Neural crest cell (in vitro differentiated cells): ENCODE results near the gene KSR2. TPM values are rescaled to one million over a fixed set of nuclear protein-coding genes. Genes with fewer than 3 reads are reported as not detected.
A peak's percentile ranks its signal among the peaks of the same experiment; 100 is the strongest.

ENCODE experiments used
- DNase-seq: peaks from one replicate; pipeline ENCODE4 v3.0.0; 2021; ENCODE audit warnings: low read depth, mixed read lengths, low spot score
- H3K27ac Mint-ChIP-seq: one replicate; pipeline ENCODE4 v1.8.0; 2021; ENCODE audit warnings: mild to moderate bottlenecking, mixed read lengths; ENCODE audit not compliant: unreplicated experiment
- H3K27me3 Mint-ChIP-seq: 2 replicates; pipeline ENCODE4 v1.8.0; 2021; ENCODE audit warnings: low read depth, mild to moderate bottlenecking, mixed read lengths
- H3K36me3 Mint-ChIP-seq: 2 replicates; pipeline ENCODE4 v1.8.0; 2021; ENCODE audit warnings: low read depth, mild to moderate bottlenecking, mixed read lengths
- H3K4me1 Mint-ChIP-seq: 2 replicates; pipeline ENCODE4 v1.8.0; 2021; ENCODE audit warnings: mixed read lengths
- H3K4me3 Mint-ChIP-seq: one replicate; pipeline ENCODE4 v1.8.0; 2021; ENCODE audit warnings: mild to moderate bottlenecking, mixed read lengths
- H3K9me3 Mint-ChIP-seq: 2 replicates; pipeline ENCODE4 v1.8.0; 2021; ENCODE audit warnings: mixed read lengths
- CTCF ChIP-seq: fragments of 200-600 bp; sonication (generic); conservative IDR thresholded peaks from 2 replicates; pipeline ENCODE4 v1.5.0; 2021; ENCODE audit warnings: antibody characterized with exemption, mild to moderate bottlenecking
- total RNA-seq: library from RNA; stranded (reverse); gene quantifications from 2 replicates; pipeline ENCODE4 v1.2.1, GENCODE V29; 2021

KSR2 gene
- total RNA-seq, 1 donor from 2014 or later: 0.33 TPM

DNA sequence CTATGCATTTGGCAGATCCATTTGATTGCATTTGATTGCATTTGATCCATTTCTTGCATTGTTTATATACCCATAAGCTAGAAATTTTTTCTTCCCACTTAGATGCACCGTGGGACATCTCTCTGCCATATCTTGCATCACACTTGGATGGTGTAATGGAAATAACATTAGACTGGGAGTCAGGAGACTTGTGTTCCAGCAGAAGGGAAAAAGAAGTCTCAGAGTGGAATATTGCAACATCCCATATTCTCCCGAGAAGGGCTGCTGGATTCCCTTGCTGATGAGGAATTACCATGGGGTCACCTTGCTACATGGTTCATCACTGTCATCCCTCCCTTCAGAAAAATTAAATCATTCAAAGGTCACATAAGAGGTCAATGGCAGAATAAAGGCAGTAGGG is 78.1 kb downstream of the KSR2 start:
- no peaks in the 10 kb centered on the region for H3K36me3 Mint-ChIP-seq
- no peak for TF ChIP-seq CTCF
- no peak overlapping the region for H3K27ac Mint-ChIP-seq
- DNase-seq: no peak
- H3K27me3 Mint-ChIP-seq: peaks cover 10% of the 10 kb centered on the region
- no peak overlapping the region for H3K4me3 Mint-ChIP-seq
- no peaks in the 10 kb centered on the region for H3K9me3 Mint-ChIP-seq
- H3K4me1 Mint-ChIP-seq: no peaks in the 10 kb centered on the region

DNA sequence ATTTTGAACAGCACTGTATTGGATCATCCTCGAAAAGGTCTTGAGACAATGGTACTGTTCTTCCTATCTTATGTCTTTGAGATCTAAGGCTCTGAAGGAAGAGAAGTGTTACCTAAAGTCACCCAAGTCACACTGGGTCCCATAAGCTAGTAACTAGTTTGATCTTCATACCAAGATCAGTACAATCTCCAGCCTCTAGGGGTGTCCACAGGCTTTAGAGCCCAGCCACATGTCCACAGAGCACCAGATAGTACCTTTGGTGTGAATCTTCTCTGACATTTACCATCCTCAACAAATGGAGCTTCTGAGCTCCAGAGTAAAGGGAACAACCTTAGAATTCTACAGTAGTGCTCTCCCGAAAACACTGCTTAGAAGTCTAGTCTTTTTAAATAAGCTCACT is 78.7 kb downstream of the KSR2 start:
- H3K36me3 Mint-ChIP-seq: no peaks in the 10 kb centered on the region
- peak; percentile 32 for TF ChIP-seq CTCF
- no peak for DNase-seq
- H3K27ac Mint-ChIP-seq: no peak overlapping the region
- H3K4me3 Mint-ChIP-seq: no peak overlapping the region
- H3K9me3 Mint-ChIP-seq: no peaks in the 10 kb centered on the region
- H3K27me3 Mint-ChIP-seq: peaks cover 10% of the 10 kb centered on the region
- H3K4me1 Mint-ChIP-seq: no peaks in the 10 kb centered on the region

DNA sequence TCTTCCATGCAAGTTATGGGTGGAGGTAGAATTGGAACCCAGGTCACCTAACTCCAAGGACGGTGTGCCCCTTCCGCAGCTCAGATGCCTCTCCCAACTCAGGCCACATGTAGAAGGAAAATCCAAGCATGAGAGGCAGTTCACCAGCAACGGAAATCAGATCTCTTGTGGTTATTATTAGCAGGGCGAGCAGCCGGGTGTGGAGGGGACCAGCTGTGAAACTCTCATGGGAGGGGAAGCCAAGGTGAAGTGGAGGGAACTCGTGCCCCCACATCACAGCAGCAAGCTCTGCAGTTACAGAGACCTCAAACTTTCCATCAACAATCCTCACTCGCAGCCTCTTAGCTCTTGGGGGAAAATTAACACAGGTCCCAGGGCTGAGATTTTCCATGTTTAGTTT is 79.7 kb downstream of the KSR2 start:
- Mint-ChIP-seq H3K9me3 (no peaks in the 10 kb centered on the region), H3K27ac (no peak overlapping the region), H3K4me3 (no peak overlapping the region), H3K4me1 (no peaks in the 10 kb centered on the region), H3K36me3 (no peaks in the 10 kb centered on the region), H3K27me3 (peaks cover 21% of the 10 kb centered on the region)
- DNase-seq: no peak
- TF ChIP-seq CTCF: no peak

DNA sequence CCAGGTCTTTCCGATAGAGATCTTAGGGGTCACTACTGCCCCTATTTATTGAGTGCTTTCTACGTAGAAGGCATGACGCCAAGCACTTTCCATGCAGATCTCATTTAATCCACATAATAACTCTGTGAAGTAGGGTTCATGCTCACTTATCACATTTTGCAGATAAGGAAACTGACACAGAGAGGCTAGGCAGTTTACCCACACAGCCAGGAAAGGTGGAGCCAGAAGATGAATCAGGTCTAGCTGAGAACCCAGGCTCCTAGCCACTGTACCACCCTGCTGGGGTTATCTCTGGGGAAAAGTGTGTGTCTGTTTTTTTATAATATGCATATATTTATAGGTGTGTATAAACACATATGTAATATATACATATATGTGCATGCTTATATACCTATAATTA is 83.6 kb downstream of the KSR2 start:
- Mint-ChIP-seq H3K27me3 (peaks cover 31% of the 10 kb centered on the region), H3K27ac (no peak overlapping the region), H3K4me1 (no peaks in the 10 kb centered on the region), H3K36me3 (no peaks in the 10 kb centered on the region), H3K9me3 (peaks cover 8% of the 10 kb centered on the region), H3K4me3 (no peak overlapping the region)
- no peak for TF ChIP-seq CTCF
- no peak for DNase-seq

DNA sequence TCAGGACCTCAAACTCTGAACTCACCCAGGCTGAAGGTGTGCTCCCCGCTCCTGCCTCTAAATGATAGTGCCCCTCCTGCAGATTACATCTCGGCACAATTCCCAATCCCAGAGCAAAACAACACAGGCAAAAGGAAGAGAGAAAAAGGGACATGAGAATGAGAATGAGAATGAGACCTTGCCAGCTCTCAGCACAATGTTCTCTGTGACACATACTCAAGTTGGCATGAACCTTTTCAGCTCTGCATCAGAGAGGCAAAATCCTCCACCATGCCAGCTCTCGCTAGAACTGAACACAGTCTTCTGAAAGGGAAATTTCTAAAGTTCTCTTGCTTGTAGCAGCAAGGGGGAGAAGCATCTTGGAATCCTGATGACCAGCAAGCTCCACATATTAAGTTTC is 84.6 kb downstream of the KSR2 start:
- no peak for DNase-seq
- H3K4me3 Mint-ChIP-seq: no peak overlapping the region
- no peak overlapping the region for H3K27ac Mint-ChIP-seq
- TF ChIP-seq CTCF: no peak
- H3K36me3 Mint-ChIP-seq: no peaks in the 10 kb centered on the region
- peaks cover 8% of the 10 kb centered on the region for H3K9me3 Mint-ChIP-seq
- H3K27me3 Mint-ChIP-seq: peaks cover 29% of the 10 kb centered on the region
- no peaks in the 10 kb centered on the region for H3K4me1 Mint-ChIP-seq
